Measurements from ENCODE around the gene JAKMIP3. TPM values are rescaled to one million over a fixed set of nuclear protein-coding genes. Genes with fewer than 3 reads are reported as not detected.

JAKMIP3 gene
- total RNA-seq, 1 donor, result 0.21 TPM

DNA sequence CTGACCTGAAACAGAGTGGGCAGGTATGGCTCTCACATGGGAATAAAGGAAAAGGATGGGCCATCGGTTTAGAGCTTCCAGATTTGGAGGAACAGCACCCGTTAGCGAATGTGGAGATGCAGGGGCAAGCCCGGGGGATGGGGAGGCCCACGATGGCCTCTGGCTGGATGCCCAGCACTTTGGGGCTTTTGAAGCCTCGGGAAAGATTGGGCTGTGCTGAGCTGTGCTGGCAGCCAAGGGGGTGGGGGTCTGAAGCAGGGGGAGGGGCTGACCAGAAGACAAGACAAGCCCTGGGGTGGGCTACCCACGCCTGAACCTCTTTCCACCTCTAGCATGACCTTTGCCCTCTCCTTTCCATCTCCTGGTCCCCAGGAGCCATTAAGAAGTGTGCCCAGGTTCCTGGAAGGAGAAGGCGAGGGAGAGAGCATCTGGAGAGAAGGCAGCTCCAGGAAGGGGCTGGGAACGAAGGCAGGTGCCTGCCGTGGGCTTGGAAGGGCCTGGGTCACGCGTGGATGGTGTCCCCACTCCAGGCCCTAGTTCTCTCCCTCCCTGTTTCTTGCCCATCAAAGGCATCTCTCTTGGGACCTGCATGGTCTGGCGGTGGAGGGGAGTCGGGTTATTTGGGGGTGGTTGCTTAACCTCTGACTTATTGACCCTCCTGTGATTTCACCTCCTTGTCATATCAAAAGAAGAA lies 39.7 kb downstream of the JAKMIP3 start:
- Histone ChIP-seq H3K9me3 (ENCODE audit: low read depth, low read length) (no peaks in the 10 kb centered on the region), H3K27me3 (ENCODE audit: insufficient read depth, low read length) (no peaks in the 10 kb centered on the region), H3K4me3 (ENCODE audit: low read length) (no peak overlapping the region), H3K4me1 (ENCODE audit: insufficient read depth, low read length) (no peaks in the 10 kb centered on the region)

DNA sequence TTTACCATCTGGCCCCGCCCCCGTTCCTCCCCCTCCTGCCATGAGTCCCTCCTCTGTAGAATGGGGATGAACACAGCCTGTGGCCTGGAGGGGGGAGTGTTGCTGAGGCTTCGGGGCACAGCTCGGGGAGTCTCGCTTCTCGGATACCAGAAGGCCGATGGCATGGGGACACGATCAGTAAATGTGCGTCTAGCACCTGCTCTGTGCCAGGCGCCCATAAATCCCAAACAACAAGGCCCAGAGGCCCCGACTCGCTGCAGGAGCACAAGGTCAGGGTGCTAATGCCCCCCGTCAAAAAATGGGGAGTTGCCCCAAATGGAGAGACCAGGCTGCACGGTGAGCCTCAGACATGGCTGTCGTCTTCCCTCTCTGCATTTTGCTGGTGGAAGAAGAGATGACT lies 40.7 kb downstream of the JAKMIP3 start:
- Histone ChIP-seq H3K4me1 (ENCODE audit: insufficient read depth, low read length) (no peaks in the 10 kb centered on the region), H3K4me3 (ENCODE audit: low read length) (no peak overlapping the region), H3K9me3 (ENCODE audit: low read depth, low read length) (no peaks in the 10 kb centered on the region)

DNA sequence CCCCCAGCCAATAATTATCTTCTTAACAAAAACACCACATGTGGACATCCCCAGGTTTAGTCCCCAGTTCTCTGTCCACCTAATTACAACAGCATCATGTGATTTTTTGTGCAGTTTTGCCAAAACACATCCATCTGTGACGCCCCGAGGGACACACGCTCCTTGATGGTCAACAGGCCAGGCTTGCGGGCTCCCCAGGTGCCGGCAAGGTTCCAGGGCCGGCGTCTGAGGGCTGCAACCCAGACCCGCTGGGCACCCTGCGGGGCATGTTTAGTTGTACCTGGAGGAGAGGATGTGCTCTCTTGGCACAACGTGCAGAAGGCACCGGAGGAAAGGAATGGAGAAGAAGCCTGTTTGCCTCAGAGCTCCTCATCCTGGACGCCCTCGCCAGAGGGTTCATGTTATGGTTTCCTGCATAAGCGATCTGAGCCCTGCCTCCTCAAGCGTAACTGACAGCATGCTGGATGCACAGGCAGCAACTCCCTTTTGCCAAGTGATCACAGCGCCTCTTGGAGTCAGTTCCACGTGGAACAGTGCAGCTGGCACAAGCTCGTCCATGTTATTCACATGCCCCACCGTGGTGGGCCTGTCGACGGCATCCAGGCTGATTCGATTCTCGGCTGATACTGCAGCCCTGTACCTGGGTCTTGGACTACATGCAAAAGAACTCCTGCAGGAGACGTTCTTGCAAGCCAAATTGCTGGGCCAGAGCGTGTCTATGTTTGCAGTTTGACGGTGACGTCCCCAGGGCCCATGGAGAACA lies 41.6 kb downstream of the JAKMIP3 start:
- Histone ChIP-seq H3K4me3 (ENCODE audit: low read length) (no peak overlapping the region), H3K4me1 (ENCODE audit: insufficient read depth, low read length) (no peaks in the 10 kb centered on the region), H3K27me3 (ENCODE audit: insufficient read depth, low read length) (no peaks in the 10 kb centered on the region), H3K9me3 (ENCODE audit: low read depth, low read length) (no peaks in the 10 kb centered on the region)

More for the DNA sequence above, 40.7 kb downstream of the JAKMIP3 start:
- H3K27me3 ChIP-seq (ENCODE audit: insufficient read depth, low read length), result no peaks in the 10 kb centered on the region

DNA sequence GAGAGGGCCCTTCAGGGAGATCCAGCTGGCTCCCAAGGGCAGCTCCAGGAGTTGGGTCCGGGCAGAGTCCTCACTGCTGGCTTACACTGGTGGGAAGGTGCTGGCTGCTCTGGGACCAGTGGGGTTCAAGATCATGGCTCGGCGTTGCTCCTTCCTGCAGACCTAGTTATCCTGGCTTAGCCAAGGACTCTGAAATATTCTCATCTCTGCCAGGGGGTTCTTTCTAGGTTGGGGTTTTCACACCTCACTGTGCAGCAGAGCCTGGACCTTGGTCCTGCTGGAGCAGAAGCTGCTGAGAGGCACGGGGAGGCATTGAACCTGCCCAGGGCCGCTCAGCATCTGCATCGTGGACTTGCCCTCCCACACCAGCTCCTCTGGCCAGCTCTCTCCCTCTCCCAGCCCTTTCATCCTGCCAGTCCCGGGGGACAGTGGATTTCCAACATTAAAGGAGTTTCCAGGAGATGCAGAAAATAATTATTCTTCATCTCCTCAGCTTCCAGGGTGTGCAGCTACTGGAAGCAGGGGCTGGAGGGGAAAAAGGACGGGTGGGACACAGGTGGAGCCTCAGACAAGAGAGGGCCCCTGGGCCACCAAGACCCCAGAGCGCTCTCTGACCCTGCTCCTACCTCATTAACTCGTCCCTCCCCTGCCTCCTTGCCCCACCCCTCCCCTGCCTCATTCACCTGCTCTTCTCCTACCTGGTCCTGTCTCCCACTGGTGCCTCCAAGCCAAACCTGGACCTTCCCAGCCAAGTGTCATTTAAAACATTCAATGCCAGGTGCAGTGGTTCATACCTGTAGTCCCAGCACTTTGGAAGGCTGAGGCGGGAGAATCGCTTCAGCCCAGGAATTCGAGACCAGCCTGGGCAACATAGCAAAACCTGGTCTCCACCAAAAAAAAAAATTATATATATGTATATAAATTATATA lies 42.5 kb downstream of the JAKMIP3 start:
- Histone ChIP-seq H3K4me3 (ENCODE audit: low read length) (no peak overlapping the region), H3K9me3 (ENCODE audit: low read depth, low read length) (no peaks in the 10 kb centered on the region), H3K4me1 (ENCODE audit: insufficient read depth, low read length) (no peaks in the 10 kb centered on the region), H3K27me3 (ENCODE audit: insufficient read depth, low read length) (no peaks in the 10 kb centered on the region)

DNA sequence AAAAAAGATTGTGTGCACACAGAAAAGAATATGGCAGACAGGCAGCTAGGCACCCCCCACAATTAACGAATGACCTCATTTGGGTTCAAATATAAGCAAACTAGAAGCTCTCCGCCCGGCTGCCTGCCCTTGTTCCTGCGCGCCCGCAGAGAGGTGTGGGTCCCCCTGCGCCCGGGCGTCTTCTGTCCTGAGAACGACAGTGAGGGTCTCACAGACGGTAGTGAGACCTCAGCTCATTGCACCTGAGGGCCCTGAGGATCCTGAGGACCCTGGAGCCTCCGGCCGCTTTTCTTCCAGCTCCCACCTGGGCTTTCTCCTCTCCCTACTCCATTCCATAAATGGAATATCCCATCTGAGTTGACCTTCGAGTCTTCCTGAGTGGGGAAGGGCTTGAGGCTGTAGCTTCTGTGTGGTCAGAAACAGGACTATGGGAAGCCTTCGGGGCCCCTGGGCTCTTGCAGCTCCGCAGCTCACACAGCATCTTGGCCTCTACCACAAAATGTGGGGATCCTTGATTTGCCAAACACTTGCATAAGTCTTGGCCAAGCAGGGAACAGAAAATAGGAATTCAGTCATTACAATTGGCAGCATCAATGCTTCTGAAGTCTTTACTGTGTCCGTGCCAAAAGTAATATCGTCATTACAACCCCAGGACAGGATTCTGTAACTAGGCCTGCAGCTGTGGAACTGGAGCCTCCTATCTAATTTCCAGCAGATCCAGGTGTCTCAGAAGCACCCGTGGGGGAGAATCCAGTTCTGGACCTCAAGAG lies 43.8 kb downstream of the JAKMIP3 start:
- H3K4me1 ChIP-seq (ENCODE audit: insufficient read depth, low read length), result no peaks in the 10 kb centered on the region
- no peaks in the 10 kb centered on the region for H3K9me3 ChIP-seq (ENCODE audit: low read depth, low read length)
- H3K4me3 ChIP-seq (ENCODE audit: low read length), result no peak overlapping the region
- H3K27me3 ChIP-seq (ENCODE audit: insufficient read depth, low read length), result no peaks in the 10 kb centered on the region

DNA sequence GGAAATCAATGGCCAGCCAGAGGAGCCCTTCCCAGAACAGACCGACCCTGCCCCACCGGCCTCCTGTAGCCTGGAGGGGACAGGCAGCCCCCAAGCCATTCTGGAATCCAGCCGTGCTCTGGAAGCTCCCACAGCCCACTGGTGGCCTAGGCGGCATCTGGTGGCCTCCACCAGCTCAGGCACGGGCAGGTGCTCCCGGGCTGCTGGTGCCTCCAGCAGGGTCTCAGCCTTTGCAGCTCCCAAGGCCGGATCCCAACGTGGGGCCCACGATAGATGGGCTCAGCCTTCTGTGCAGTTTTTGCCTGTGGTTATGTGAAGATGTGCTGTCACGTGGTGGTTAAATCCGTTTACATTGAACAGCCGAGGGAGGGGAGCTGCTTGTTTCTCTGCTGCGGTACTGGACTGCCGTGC lies 44.4 kb downstream of the JAKMIP3 start:
- Histone ChIP-seq H3K9me3 (ENCODE audit: low read depth, low read length) (no peaks in the 10 kb centered on the region), H3K4me3 (ENCODE audit: low read length) (no peak overlapping the region), H3K4me1 (ENCODE audit: insufficient read depth, low read length) (no peaks in the 10 kb centered on the region), H3K27me3 (ENCODE audit: insufficient read depth, low read length) (no peaks in the 10 kb centered on the region)

DNA sequence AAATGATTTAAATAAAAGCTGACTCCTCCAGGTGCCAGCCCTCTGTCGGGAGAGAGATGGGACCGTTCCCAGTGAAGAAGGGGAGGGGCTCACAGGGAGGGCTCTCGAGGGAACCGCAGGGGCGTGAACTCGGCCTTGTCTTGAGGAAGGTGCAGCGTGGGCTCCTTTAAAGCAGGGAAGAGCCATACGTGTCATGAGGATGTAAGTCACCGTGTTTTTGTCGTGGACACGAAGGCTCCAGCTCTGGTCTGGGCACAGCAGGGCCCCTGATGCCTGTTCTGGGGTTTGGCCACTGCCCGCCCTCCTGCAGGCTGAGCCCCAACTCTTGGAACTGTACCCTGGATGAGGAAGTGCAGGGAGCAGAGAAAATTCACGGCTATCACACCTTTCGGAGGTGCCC lies 45.0 kb downstream of the JAKMIP3 start:
- Histone ChIP-seq H3K4me1 (ENCODE audit: insufficient read depth, low read length) (no peaks in the 10 kb centered on the region), H3K4me3 (ENCODE audit: low read length) (no peak overlapping the region)

DNA sequence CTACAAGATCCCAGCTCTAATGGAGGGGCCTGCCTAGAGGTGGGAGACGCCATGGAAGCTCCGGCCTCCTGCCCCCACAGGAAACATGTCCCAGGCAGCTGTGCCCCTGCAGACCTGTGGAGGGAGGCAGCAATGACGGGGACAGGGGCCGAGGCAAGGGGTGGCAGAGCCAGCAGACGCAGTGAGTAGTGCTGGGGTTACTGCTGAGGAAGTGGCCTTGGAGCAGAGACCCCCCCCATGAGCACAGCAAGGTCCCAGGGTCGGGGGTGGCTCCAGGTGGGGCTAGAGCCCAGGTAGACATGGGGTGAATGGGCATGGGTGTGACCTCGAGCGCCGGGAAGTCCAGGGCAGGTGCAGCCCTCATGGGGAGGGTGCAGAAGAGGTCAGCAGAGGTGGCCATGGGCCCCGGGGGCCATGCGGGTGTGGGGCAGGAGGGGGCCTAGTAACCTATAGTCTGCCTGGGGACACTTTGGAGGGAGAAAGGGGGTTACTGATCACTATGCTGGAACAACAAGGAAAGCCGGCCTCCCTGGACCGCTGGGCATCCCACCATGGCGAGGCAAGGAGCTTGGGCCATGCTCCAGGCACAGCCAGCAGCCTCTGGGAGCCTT lies 45.5 kb downstream of the JAKMIP3 start:
- Histone ChIP-seq H3K9me3 (ENCODE audit: low read depth, low read length) (no peaks in the 10 kb centered on the region), H3K4me3 (ENCODE audit: low read length) (no peak overlapping the region), H3K27me3 (ENCODE audit: insufficient read depth, low read length) (no peaks in the 10 kb centered on the region), H3K4me1 (ENCODE audit: insufficient read depth, low read length) (no peaks in the 10 kb centered on the region)

More for the DNA sequence above, 45.0 kb downstream of the JAKMIP3 start:
- Histone ChIP-seq H3K27me3 (ENCODE audit: insufficient read depth, low read length) (no peaks in the 10 kb centered on the region), H3K9me3 (ENCODE audit: low read depth, low read length) (no peaks in the 10 kb centered on the region)

DNA sequence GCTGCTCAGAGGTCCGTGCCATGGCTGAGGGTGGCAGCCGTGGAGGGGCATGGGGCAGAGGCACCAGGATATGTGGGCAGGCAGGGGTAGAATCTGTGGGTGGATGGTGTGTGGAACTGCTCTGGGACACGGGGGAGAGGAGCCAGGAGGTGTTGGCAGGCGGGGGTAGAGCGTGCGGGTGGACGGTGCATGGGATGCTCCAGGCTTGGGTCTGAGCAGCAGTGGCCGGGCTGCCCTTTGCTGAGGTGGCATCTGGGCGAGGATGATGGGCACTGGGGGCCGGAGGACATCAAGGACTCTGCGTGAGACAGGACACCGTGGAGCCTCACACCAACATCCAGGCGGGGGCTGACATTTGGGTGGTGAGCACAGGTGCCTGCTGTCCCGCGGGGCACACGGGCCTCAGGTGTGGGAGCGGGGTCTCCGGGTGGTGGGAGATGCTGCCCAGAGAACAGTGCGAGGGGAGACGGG lies 46.2 kb downstream of the JAKMIP3 start:
- no peaks in the 10 kb centered on the region for H3K9me3 ChIP-seq (ENCODE audit: low read depth, low read length)
- no peaks in the 10 kb centered on the region for H3K27me3 ChIP-seq (ENCODE audit: insufficient read depth, low read length)
- no peak overlapping the region for H3K4me3 ChIP-seq (ENCODE audit: low read length)
- H3K4me1 ChIP-seq (ENCODE audit: insufficient read depth, low read length), result no peaks in the 10 kb centered on the region

DNA sequence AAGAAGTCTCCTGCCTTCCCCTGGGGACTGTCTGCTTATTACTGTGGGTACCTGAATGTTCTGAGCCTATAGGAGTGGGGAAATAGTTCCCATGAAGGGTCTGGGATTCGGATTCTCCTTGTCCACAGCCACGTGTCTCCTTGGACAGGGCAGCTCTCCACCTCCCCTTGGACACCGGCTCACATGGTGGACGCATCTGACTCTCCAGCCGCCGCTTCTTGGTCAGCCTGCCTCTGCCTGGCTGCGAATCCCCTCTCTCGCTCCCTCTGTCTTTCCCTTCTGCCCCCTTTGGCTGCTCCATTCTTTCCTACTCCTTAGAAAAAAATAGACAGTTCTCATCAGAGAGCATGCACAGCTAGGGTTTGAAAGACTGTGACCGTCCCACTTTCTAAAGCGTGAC lies 46.9 kb downstream of the JAKMIP3 start:
- Histone ChIP-seq H3K4me1 (ENCODE audit: insufficient read depth, low read length) (no peaks in the 10 kb centered on the region), H3K4me3 (ENCODE audit: low read length) (no peak overlapping the region), H3K9me3 (ENCODE audit: low read depth, low read length) (no peaks in the 10 kb centered on the region), H3K27me3 (ENCODE audit: insufficient read depth, low read length) (no peaks in the 10 kb centered on the region)

DNA sequence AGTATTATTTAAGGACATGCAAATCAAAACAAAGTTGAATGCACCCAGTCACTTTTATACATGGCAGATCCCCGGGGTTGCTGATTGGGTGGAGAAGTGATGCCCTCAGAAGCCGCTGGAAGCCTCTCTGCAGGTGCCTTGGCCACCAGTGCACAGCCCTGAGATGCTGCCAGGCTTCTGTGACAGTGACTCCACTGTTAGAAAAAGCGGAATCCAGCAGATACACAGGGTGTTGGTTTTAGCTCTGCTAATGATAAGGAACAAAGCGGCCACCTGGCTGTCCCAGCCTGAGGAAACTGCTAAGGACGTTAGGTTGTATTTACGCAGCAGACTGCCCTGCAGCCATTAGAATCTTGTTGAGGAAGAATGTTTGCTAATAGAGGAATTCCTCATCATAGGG lies 47.5 kb downstream of the JAKMIP3 start:
- Histone ChIP-seq H3K27me3 (ENCODE audit: insufficient read depth, low read length) (no peaks in the 10 kb centered on the region), H3K4me1 (ENCODE audit: insufficient read depth, low read length) (no peaks in the 10 kb centered on the region), H3K4me3 (ENCODE audit: low read length) (no peak overlapping the region), H3K9me3 (ENCODE audit: low read depth, low read length) (no peaks in the 10 kb centered on the region)

DNA sequence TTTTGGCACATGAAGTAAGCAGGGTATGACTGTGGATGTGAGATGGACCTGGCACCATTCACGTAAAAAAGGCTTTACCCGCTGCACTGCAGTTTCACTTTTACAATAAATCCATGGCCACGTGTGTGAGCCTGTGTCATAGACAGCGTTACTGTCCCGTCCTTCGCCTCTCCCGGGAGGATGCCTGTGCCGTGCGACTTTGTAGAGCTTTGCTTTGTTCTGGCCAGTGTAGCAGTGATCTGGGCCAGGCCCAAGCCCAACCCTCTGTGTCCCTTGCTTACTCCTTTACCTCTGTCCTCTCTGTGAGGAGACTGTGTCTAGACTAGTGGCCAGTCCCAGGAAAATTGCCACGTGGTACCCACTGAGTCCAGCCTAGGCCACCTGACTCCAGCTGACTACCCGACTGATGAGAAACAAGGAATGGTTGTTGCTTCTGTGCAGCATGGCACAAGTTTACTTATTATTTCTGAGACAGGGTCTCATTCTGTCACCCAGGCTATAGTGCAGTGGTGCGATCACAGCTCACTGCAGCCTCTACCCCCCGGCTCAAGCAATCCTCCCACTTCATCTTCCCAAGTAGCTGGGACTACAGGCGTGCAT lies 48.1 kb downstream of the JAKMIP3 start:
- Histone ChIP-seq H3K27me3 (ENCODE audit: insufficient read depth, low read length) (no peaks in the 10 kb centered on the region), H3K9me3 (ENCODE audit: low read depth, low read length) (no peaks in the 10 kb centered on the region), H3K4me1 (ENCODE audit: insufficient read depth, low read length) (no peaks in the 10 kb centered on the region), H3K4me3 (ENCODE audit: low read length) (no peak overlapping the region)

DNA sequence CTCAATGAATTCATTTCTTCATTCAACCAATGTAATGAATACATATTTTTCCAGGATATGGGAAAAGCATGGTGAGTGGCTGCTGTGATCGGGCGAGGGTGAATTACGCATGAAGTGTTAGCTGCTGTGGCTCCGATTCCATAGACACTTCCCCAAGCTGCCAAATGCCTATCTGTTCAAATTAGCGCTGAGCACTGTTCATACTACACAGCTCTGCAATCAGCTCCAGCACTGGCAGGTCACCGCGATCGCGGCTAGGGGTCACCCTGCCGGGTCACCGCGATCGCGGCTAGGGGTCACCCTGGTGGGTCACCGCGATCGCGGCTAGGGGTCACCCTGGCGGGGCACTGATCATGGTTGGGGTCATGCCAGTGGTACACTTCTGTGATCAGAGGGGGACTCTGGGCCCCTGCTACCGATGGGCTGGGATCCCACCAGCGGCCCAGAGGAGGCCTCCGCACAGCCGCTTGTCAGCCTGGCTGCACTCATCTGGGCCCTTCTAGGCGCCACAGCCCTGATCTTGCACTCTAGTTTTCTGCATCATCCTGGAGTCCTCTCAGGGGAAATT lies 49.3 kb downstream of the JAKMIP3 start:
- no peak overlapping the region for H3K4me3 ChIP-seq (ENCODE audit: low read length)
- no peaks in the 10 kb centered on the region for H3K27me3 ChIP-seq (ENCODE audit: insufficient read depth, low read length)
- H3K4me1 ChIP-seq (ENCODE audit: insufficient read depth, low read length), result no peaks in the 10 kb centered on the region
- no peaks in the 10 kb centered on the region for H3K9me3 ChIP-seq (ENCODE audit: low read depth, low read length)
